NCI-H748 (cell line): ENCODE results near the gene DAB2.

Experiments
- DNase-seq: peaks from one replicate; lab custom pipeline; 2025; ENCODE audit not compliant: unreplicated experiment; lab: John Stamatoyannopoulos, UW

The DAB2 gene

DNA sequence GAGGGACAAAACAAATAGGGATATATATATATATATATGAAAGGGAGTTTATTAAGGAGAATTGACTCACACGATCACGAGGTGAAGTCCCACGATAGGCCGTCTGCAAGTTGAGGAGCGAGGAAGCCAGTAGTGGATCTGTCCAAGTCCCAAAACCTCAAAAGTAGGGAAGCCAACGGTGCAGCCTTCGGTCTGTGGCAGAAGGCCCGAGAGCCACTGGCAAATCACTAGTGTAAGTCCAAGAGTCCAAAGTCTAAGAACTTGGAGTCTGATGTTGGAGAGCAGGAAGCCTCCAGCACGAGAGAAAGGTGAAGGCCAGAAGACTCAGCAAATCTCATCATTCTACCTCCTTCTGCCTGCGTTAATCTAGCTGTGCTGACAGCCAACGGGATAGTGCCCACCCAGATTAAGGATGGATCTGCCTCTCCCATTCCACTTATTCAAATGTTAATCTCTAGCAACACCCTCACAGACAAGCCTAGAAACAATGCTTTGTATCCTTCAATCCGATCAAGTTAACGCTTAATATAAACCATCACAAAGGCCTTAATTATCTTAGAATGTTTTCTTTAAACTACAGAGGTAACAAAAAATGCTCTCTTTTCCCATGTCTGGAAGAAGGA lies 23.8 kb upstream of the DAB2 start:
- no peak for DNase-seq

DNA sequence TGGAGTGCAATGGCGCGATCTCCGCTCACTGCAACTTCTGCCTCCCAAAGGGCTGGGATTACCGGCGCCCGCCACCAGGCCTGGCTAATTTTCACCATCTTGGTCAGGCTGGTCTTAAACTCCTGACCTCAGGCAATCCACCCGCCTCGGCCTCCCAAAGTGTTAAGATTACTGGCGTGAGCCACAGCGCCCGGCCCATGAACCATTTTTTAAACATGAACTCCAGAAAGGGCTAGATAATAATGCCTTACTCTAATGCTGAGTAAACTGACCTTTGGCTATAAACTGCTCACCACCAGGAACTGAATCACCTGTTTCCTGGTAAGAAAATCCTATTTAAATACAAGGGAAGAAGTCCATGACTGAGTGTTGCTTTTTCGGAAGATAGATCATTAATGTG lies 23.2 kb upstream of the DAB2 start:
- DNase-seq = peak; percentile 23

DNA sequence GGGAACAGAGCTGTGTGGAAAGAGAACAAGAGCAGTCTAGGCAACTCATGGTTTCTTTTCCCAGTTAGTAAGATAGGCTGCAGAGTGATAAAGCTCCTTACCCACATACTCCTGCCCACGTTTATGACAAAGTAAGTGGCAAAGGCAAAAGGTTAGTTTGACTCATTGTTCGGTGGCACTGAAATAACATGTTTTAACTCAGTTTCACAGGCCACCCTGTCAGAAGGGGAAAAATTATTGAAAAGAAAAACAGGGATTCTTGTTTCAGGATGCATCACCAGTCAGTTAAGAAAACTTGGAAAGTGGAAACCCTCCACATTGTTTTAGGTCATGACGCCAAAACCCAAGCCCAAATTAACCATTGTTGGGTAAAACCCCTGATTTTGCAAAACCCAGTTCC lies 22.3 kb upstream of the DAB2 start:
- no peak for DNase-seq

DNA sequence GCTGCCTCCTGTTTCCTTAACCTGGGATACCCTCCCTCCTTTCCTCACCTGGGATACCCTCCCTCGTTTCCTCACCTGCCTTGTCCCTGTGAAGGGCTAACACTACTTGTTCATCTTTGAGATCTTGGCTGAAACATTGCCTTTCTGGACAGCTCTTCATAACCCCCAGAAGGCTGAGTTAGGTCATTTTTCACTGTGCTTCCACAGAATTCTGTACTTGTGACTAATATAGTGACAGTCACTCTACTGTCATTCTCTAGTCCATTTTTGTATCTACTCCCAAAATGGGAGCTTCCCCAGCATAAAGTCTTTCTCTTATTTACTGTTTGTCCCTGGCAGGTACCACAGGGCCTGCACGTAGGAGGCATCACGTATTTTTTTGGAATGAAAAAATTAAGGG lies 21.5 kb upstream of the DAB2 start:
- no peak for DNase-seq

DNA sequence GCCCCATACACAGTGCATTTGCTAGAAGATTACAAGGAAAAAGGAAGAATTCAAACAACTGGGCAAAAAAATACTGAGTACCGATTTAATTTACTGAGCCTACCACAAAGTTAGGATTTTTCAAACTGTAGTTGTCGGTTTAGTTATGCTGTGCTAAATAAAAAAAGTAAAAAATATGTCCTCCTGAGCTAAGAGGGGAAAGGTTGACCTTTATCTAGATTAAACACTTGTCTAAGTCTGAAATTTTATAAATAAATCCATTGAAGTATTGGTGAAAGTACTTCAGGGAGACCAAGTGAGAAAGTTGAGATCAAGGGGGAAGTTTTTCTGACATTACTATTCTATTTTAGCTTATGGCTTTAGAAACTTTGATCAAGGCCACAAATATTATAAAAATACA lies 19.1 kb upstream of the DAB2 start:
- no peak for DNase-seq

DNA sequence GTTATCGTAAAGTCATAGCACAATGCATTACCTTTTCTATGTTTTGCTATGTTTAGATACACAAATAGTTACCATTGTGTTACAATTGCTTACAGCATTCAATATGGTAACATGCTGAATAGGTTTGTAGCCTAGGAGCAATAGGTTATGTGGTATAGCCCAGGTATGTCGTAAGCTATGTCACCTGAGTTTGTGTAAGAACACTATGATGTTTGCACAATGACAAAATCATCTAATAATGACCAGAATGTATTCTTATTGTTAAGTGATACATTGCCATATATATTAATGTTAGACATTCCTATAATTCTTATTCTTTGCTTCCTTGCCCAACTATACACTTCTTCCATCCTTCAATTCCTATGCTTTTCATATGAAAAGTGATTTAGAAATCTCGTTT lies 18.2 kb upstream of the DAB2 start:
- no peak for DNase-seq

DNA sequence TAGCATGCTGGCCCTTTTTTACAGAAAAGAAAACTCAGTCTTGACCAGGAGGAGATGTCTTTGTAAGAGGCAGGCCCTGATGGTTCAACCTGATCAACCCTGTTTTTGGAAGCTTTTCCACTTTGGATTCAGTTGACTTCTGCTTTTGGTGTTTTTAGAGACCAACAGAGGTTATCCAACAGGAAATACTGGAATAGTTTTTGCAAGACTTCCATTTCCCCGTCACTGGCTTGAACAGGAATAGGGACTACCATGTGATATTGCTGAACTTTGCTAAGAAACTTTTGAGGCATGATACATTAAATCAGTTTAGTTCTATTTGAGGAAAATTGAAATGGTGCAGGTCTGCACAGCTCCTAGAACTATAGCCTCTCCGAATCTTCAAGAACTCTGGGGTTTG lies 17.1 kb upstream of the DAB2 start:
- no peak for DNase-seq

DNA sequence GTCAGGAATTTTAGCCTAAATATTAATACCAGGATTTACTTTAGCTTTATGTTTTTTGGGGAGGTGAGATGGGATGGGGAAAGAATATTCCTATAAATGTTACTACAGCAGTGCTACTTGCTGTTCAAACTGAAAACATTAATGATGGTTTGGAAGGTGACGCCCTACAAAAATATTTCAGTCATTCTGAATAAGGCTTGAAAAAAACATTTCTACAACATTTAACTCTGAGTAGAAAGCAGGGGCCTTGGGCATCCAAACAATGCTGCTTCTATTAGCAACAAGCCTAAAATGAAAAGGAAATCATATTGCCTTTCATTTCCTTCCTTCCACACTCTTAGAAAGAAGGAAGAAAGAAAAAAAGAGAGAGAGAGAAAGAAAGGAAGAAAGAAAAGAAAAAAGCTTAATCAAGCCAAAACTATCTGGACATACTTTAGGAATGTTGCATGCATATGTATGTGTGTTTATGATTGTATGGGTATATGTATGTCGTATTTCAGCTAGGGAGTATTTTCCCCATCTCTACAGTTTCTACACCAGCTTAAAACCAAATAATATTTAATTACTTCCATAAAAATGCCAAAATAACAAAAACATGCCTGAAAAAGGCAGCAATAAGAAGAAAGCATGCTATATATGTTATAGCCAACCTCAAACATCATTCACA lies 16.3 kb upstream of the DAB2 start:
- no peak for DNase-seq

DNA sequence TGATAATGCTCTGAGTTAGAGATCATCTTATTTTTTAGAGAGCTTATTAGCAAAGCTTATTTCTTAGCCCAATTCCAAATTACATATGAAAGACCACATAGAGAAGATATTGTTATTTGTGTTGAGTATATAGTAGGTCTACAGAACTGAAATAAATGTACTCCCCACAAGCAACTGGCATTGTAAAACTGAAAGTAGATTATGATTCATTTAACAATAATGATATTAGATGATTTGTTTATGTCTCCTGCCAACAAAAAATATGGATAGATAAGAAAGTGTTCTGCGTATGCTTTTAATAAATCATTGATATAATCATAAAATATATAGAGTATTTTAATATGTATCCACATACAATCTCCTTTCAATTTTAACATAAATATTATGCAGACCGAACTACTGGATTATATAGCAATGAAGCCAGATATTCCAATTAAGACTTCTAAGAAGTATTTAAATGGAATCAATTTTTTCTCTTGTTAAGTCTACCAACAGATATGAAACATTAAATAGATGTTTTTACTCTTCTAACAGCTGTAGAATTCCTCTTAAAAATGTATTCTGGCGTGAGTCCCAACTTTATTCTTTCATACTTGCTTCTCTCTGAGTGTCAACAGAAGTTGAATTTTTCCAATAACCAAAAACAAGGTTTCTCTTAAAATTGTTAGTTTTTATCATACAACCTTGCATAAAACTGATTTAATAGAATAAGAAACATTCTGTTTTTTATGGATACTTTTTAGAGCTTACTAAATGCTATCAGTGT lies 15.6 kb upstream of the DAB2 start:
- no peak for DNase-seq

DNA sequence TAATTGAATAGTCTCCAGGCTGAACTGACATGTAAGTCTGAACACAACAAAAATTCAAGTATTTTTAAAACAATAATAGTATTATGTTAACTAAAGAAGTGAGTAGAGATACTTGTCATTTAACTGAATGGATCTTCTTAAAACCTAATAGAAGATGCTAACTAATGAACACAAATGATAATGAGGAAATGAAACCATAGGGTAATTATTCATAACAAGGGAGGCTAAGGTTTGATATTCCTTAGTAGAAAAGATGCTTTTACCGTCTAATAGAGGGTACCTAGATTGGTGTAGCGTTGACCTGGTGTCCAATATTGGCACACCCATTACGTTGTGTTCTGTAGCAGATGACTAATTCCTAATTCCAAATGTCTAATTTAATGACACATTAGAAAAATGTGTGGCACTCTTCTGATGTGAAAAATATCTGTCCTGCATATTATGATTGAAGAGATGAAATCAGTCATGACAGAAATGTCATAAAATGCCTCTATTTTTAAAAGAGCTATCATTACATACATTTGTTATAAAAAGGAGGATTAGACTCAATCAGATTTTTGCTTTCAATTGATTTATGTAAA lies 14.9 kb upstream of the DAB2 start:
- no peak for DNase-seq

DNA sequence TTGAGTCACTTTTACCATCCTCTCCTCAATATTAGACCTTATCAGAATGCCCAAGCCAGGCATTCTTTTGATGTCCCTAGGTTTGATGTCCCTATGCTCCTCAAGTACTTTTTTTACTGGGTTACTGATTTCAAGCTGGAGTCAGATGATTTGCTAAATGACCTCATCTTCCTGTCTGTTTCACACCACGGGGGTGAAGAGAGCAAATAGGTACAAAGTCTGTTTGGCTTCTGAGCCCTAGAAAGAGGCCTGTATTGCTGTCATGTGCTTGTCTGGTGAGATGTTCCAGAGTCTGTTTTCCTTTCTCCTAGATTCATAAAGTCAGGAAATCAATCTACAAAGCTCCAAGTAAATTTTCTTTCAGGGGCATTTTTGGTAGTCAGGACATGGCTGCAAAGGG lies 12.7 kb upstream of the DAB2 start:
- DNase-seq = no peak

DNA sequence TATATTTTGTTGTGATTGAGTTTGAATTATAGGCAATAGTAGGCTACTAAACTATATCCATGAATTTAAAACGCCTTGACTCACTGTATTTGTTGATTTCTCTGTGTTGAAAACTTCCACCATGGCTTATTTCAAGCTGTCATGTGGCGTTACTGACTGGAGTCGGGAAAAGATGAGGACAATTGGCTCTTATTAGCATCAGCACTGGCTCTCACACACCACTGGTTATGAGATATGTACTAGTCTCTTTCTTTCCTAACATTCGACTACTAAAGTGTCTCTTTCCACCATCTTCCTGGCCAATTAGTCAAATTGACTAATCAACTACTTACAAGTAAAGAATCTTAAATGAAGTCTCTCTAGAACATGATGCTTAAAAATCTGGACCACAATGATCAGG lies 9.1 kb upstream of the DAB2 start:
- no peak for DNase-seq

DNA sequence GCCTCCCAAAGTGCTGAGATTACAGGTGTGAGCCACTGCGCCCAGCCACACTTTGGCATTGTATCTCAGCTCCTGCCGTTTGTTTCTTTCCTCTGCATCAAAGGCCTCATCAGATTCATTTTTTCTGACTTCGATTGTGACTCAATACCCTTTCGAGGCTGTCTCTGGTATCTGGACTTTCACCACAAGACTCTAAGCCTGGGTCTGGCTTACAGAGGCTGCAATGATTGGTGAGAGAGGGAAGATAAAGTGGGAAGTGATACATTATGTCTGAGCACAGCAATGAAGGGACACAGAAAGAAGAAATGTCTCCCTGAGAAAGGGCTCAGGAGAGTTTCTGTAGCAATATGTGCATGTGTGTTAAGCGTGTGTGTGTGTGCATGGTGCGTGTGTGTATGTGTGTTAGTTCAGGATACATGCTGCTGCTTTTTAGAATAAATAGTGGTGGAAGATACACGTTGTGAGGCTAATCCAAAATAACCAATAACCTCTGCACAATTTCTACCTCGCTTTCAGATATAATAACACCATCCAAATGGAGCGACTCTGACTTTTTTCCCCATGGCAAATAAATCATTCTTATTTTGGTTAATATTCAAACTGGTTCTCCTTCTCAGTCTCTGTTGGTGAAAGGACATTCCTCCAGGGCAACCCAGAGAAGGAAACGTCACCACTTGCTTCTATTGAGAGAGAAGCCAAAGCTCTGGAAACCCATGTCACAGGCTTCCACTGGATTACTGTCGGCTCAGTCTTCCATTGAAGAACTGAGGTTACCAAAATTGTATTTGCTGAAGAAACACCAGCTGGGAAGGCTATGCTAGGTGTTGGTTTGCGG lies 8.1 kb upstream of the DAB2 start:
- no peak for DNase-seq

DNA sequence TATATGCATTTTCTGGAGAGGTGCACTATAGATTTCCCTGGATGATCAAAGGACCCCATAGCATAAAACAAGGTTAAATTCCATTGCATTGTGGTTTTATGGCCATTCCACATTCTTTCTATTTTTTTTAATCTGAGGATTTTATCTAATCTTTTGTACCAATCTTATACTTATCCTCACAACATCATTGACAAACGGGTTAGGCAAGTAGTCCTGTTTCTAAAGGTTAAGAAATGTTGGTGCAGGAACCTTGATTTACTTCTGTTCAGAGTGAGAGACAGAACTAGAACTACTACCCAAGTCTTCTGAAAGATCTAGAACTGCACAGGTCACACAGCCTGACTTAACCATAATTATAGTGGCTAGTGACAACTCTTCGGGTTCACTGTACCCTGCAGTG lies 5.7 kb upstream of the DAB2 start:
- DNase-seq = no peak

DNA sequence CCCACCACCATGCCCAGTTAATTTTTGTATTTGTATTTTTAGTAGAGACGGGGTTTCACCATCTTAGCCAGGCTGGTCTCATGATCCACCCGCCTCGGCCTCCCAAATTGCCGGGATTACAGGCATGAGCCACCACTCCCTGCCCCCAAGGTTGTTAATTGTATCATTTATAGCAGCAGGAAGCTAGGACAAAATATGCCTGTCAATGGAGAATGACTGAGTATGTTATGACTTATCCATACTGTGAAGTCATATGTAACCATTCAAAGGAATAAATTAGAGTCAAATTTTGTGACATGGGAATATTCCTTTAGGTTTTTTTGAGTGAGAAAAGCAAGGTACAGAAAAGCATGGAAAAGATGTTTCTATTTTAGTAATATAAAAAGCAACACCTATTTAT lies 3.9 kb upstream of the DAB2 start:
- DNase-seq = no peak

DNA sequence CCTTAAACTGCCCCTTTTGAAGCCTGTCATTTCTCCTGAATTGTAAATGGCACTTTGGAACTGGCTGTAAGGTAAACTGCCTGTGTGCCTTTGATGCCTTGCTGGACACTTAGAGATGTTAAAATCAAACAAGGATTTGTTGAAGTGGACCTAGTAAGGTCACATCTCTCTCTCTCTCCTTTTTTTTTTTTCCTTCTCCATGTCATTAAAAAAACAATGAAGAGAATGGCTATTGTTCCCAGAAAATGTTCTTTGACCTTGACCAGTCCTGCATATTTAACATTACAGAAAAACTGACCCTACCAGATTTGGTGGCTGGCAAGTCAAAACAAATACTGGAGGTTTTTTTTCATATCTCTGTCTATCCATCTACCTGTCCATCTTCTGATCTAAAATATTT lies 2.9 kb upstream of the DAB2 start:
- DNase-seq = no peak

DNA sequence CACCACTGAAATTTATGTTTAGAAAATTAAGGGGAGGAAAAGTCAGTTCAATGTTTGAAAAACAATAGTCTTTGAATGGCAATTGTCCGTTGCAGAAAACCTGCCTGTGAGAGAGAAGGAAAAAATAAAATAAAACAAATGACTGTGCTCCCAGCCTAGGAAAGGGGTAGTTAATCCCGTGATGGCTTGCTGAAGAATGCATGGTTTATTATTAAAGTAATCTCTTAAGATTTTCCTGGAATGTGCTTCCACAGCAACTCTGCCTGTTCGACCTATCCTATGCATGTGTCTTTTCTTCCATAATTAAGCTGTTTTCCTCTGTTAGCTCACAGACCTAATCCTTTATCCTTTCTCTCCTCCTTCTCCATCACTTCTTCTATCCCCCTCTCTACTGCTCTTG lies 2.4 kb upstream of the DAB2 start:
- DNase-seq = no peak

DNA sequence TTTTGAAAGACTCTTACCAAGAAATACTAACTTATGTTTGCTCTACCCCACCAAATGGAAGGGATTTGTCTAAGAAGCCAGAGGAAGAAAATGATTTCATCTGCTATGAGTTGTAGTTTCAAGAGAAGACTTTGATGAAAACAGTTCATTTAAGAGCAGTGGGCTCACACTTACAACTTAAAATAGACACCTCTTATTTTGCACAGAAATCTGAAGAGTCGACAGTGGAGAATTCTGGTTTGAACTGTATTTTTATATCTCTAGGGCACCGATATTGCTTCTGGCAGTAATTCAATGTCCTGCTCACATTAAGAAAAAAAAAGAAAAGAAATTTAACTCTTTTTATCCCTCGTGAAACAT lies 1.9 kb upstream of the DAB2 start:
- DNase-seq = no peak

DNA sequence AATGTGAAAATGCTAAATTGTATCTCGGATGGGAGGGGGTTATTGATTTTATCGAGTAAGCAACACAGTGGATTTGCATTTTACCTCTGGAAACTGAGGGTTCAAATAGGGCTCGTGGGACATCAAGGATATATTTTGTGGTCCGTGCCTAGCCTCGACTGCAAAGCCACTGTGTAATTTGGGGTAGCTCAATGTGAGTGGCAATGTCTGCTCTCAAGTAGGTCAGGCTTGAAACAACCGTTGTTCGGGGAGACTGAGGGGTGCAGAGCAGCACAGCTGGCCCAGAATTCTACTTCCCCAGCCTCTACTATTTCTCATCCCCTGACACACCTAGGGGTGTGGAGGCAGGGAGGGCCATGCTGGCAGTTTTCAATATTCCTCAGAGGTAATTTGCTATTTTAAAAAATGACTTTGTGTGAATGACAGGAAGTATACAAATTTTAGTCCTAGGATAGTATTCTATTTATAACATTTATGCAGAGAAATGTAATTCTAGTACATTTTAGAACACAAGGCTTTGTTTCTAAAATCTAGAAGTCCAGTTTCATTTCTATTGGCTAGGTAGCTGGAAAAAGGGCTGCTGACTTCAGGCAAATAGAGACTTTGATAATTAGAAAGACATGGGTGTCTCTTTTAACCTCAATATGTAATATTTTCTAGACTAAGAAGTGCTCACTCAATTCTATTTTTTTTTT lies 1.4 kb upstream of the DAB2 start:
- DNase-seq = no peak

DNA sequence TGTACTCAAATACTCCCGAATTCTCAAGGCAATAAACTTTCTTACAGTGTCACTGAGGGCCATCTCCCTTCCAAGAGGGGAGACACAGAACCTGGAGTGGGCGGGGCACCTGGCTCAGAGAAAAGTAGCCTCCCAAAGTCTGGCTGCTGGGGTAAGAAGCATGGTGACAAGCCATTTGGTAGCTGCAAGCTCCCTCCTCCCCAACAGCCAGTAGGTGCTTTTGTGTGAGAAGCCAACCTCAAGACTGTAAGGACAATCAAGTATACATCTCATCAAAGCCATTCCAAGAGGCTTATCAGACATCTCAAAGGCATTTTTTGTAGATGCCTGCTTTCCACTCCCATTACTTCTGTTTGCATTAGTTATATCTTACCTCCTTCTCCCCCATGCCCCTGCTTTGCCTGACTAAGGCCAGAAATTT lies 1.4 kb downstream of the DAB2 start:
- no peak for DNase-seq
